HG02870 (cell line): ENCODE data around the gene PRKCH.
A peak's percentile ranks its signal among the peaks of the same experiment; 100 is the strongest.

Source experiments
- ATAC-seq: cut with Tn5 transposase; IDR thresholded peaks from one replicate; pipeline ENCODE4 v1.9.1; 2021; ENCODE audit warnings: mild to moderate bottlenecking, moderate library complexity; ENCODE audit not compliant: unreplicated experiment

The PRKCH gene

GRCh38 chr14:61484031-61484430, 162.7 kb downstream of the PRKCH start:
- ATAC-seq, result no peak

- no peak for ATAC-seq
Measured at GRCh38 chr14:61484826-61485584, 163.6 kb downstream of the PRKCH start.

GRCh38 chr14:61485661-61486060, 164.3 kb downstream of the PRKCH start:
- no peak for ATAC-seq

GRCh38 chr14:61486930-61487495, 165.6 kb downstream of the PRKCH start:
- no peak for ATAC-seq

GRCh38 chr14:61488417-61489401, 167.3 kb downstream of the PRKCH start:
- no peak for ATAC-seq

- ATAC-seq, result no peak
Measured at GRCh38 chr14:61489512-61489911, 168.1 kb downstream of the PRKCH start.

- ATAC-seq, result no peak
Measured at GRCh38 chr14:61489932-61490331, 168.6 kb downstream of the PRKCH start.

GRCh38 chr14:61491224-61491623, 169.8 kb downstream of the PRKCH start:
- no peak for ATAC-seq

GRCh38 chr14:61491876-61492434, 170.6 kb downstream of the PRKCH start:
- no peak for ATAC-seq

- no peak for ATAC-seq
Measured at GRCh38 chr14:61492474-61492873, 171.1 kb downstream of the PRKCH start.

GRCh38 chr14:61493239-61493638, 171.9 kb downstream of the PRKCH start:
- no peak for ATAC-seq

- no peak for ATAC-seq
Measured at GRCh38 chr14:61494018-61494417, 172.6 kb downstream of the PRKCH start.

- ATAC-seq, result no peak
Measured at GRCh38 chr14:61495809-61496208, 174.4 kb downstream of the PRKCH start.

GRCh38 chr14:61498303-61498702, 176.9 kb downstream of the PRKCH start:
- ATAC-seq, result no peak

GRCh38 chr14:61498811-61499210, 177.4 kb downstream of the PRKCH start:
- no peak for ATAC-seq

- ATAC-seq, result no peak
Measured at GRCh38 chr14:61499991-61500390, 178.6 kb downstream of the PRKCH start.

- ATAC-seq, result no peak
Measured at GRCh38 chr14:61501714-61502458, 180.5 kb downstream of the PRKCH start.

- peak; percentile 16 for ATAC-seq
Measured at GRCh38 chr14:61502459-61503093, 181.2 kb downstream of the PRKCH start.

GRCh38 chr14:61503167-61503801, 181.9 kb downstream of the PRKCH start:
- peak; percentile 74 for ATAC-seq
